NCI-H146 treated with DMSO at 0.1 percent for 48 hours (cell line): Measurements from ENCODE around the gene KSR1.

Source experiments
- DNase-seq: peaks from one replicate; lab custom pipeline; 2025; ENCODE audit not compliant: unreplicated experiment; lab: John Stamatoyannopoulos, UW

KSR1 gene

DNA sequence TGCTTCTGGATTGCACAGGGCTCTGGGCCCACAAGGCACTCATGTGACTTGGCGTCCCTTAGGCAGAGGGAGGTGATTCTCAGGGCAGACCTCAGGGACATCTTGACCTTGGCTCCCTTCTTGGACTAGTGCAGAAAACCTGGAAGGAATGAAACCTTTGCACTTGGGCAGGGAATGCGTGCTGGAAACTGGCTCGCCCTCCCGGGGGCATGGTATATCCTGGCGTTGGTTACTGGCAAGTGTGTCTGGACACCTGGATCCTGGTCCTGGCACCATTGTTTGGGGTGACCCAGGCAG is 111.3 kb downstream of the KSR1 start:
- DNase-seq = no peak

GRCh38 chr17:27568216-27568615 is 112.0 kb downstream of the KSR1 start:
- DNase-seq = no peak

GRCh38 chr17:27568811-27569210 is 112.6 kb downstream of the KSR1 start:
- no peak for DNase-seq

GRCh38 chr17:27569257-27569722 is 113.0 kb downstream of the KSR1 start:
- no peak for DNase-seq

GRCh38 chr17:27569884-27570577 is 113.8 kb downstream of the KSR1 start:
- no peak for DNase-seq

GRCh38 chr17:27570578-27570914 is 114.3 kb downstream of the KSR1 start:
- no peak for DNase-seq

- DNase-seq = no peak
These were observed 115.5 kb downstream of the KSR1 start for GRCh38 chr17:27571563-27572352.

DNA sequence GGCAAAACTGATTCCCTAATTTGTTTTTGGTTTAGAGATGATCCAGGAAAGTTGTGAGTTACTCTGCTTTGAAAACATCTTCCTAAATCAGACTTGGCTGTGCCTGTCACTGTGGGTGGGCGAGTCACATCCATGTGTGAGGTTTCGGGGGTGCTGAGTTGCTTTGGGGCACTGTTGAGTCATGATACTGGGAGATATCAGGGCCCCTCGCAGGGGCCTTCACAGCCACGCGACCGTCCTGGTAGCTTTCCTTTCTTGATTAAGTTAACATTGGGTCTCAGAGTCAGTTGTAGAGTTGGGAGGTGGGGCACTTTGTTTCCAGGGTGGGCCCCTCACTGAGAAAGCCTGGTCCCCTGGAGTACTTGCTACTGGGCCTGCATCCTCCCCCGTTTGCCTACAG is 116.4 kb downstream of the KSR1 start:
- DNase-seq = no peak

DNA sequence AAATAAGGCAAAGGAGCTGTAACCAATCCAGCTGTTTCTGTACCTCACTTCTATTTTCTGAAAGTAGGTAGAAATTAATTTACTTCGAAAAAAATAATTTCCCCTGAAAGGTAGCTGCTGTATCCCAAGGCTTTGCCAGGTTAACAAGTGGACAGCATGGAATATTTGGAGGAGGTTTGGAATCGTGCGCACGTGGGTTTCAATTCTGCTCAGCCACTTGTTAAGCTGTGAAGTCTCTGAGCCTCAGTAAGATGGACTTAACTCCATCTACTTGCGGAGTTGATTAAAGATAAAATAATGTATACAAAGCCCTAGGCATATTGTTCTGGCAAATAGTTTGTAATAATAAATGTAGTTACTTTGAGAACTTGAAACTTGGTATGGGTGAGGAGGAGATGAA is 117.3 kb downstream of the KSR1 start:
- DNase-seq = no peak

- DNase-seq = no peak
These were observed 117.8 kb downstream of the KSR1 start for GRCh38 chr17:27573971-27574525.

GRCh38 chr17:27575096-27575911 is 119.1 kb downstream of the KSR1 start:
- DNase-seq = no peak

DNA sequence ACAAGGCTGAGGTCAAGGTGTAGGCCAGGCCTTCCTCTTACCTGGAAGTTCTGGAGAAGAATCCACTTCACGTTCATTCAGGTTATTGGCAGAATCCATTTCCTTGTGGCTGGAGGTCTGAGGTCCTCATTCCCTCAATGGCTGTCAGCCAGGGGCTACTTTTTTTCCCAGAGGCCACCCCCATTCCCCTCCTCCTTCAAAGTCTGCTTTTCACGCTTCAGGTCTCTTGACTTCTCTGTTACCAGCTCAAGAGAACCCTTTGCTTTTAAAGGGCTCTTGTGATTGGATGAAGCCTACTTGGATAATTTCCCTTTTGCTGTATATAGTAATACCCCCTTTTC is 119.6 kb downstream of the KSR1 start:
- no peak for DNase-seq

GRCh38 chr17:27576477-27577083 is 120.3 kb downstream of the KSR1 start:
- no peak for DNase-seq

GRCh38 chr17:27577121-27577761 is 121.0 kb downstream of the KSR1 start:
- DNase-seq = no peak

DNA sequence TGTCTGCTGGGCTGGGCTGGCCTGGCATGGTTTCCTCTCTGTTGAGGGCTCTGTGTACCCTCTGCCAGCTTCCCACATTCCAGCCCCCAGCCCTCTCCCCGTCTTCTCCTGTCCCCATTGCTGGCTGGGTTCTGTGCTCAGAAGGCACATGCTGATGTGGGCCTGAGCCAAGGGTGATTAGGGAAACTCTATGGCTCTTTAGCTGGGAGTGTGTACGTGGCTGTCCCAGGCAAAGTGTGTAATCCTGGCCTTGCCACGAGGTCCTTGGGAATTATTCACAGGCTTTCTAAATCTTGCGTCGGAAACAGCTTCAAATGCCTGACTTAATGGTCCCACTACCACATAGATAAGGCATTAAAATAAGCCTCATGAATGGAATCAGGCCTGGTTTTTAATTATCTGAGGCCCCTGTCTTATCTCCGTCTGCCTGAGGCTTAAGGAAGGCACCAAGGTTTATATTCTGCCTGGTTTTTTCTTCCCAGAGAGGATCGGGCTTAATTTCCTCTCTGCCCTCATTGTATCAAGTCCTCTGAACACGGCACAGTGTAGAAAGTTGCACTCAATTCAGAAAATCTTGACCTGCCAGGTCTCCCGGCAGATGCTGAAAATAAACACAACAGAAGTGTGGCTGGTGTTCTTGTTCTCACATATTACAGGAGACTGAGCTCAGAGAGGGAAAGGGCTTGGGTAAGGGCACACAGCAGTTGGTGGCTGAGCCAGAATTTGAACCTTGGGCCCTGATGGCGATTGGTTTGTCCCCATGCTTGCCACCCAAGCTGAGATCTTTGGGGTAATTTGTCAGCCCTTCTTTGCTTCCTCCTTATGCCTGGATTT is 121.9 kb downstream of the KSR1 start:
- no peak for DNase-seq

DNA sequence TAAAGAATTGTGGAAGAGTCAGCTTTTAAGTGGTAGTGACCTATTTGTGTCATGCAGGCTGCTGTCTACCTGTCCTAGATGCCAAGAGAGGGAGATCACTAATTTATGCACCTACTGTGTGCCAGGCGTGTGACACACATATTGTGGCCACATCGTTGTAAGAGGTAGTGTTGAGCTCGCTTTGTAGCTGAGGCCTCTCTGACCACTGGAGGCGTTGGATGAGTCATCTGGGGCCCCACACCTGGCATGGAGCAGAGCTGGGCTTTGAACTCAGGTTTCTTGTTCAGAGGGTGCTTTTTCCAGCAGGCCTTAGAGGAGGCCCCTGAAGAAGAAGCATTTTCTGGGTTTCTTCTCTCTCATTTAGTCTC is 122.5 kb downstream of the KSR1 start:
- no peak for DNase-seq

DNA sequence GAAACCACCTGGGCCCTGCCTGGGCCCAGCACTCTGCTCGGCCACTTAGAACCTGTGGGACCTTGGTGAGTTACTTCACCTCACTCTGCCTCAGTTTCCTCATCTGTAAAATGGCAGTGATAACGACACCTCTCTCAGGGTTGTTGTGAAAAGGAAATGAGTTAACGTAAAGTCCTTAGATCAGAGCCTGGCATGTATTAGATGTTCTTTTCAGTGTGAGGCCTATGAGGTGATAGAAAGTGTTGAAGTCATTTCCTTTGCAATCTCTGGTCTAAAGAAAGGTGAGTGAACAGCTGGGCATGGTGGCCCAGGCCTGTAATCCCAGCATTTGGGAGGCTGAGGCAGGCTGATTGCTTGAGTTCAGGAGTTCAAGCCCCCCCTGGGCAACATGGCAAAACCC is 123.1 kb downstream of the KSR1 start:
- DNase-seq = no peak

- no peak for DNase-seq
These were observed 123.7 kb downstream of the KSR1 start for GRCh38 chr17:27579897-27580321.

DNA sequence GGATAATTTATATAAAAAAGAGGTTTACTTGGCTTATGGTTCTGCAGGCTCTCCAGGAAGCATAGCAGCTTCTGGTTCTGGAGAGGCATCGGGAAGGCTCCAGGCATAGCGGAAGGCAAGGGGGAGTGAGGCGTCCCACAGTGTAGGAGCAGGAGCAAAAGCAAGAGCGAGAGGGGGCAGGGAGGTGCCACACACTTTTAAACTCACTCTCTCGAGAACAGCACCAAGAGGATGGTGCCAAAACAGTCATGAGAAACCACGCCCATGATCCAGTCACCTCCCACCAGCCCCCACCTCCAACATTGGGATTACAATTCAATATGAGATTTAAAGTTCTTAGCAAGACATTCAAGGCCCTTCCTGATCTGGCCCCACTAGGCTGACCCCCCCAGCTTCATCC is 124.8 kb downstream of the KSR1 start:
- no peak for DNase-seq

DNA sequence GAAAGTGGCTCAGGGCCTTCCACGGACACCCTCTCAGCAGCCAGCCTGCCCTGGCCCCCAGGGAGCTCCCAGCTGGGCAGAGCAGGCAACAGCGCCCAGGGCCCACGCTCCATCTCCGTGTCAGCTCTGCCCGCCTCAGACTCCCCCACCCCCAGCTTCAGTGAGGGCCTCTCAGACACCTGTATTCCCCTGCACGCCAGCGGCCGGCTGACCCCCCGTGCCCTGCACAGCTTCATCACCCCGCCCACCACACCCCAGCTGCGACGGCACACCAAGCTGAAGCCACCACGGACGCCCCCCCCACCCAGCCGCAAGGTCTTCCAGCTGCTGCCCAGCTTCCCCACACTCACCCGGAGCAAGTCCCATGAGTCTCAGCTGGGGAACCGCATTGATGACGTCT is 126.4 kb downstream of the KSR1 start:
- no peak for DNase-seq
